GM21390 (cell line): ENCODE measurements around the gene SMC3.
"Not testable (repeated sequence)": the region's sequence is repeated elsewhere in the genome, so short reads cannot be mapped to it uniquely, and the experiment has no call there.

ENCODE experiments used
- ATAC-seq: cut with Tn5 transposase; IDR thresholded peaks from one replicate; pipeline ENCODE4 v1.9.1; 2021; ENCODE audit not compliant: unreplicated experiment

SMC3 gene

GRCh38 chr10:110620398-110620719 lies 52.9 kb downstream of the SMC3 start:
- ATAC-seq, result no peak

- not testable (repeated sequence) for ATAC-seq
Measured at GRCh38 chr10:110623316-110623715, 55.8 kb downstream of the SMC3 start.

- no peak for ATAC-seq
Measured at GRCh38 chr10:110625356-110625894, 57.9 kb downstream of the SMC3 start.

- ATAC-seq, result no peak
Measured at GRCh38 chr10:110625951-110626855, 58.7 kb downstream of the SMC3 start.

- ATAC-seq, result no peak
Measured at GRCh38 chr10:110628161-110628560, 60.7 kb downstream of the SMC3 start.

GRCh38 chr10:110629680-110630191 lies 62.2 kb downstream of the SMC3 start:
- no peak for ATAC-seq

GRCh38 chr10:110631934-110632333 lies 64.4 kb downstream of the SMC3 start:
- ATAC-seq, result no peak

- ATAC-seq, result no peak
Measured at GRCh38 chr10:110632591-110633215, 65.2 kb downstream of the SMC3 start.

- no peak for ATAC-seq
Measured at GRCh38 chr10:110634527-110635209, 67.2 kb downstream of the SMC3 start.

- ATAC-seq, result no peak
Measured at GRCh38 chr10:110636572-110636931, 69.1 kb downstream of the SMC3 start.

- no peak for ATAC-seq
Measured at GRCh38 chr10:110636932-110637557, 69.5 kb downstream of the SMC3 start.

- no peak for ATAC-seq
Measured at GRCh38 chr10:110637558-110638053, 70.1 kb downstream of the SMC3 start.

- no peak for ATAC-seq
Measured at GRCh38 chr10:110638319-110638718, 70.8 kb downstream of the SMC3 start.

- ATAC-seq, result not testable (repeated sequence)
Measured at GRCh38 chr10:110639046-110639445, 71.6 kb downstream of the SMC3 start.

- ATAC-seq, result not testable (repeated sequence)
Measured at GRCh38 chr10:110639858-110640257, 72.4 kb downstream of the SMC3 start.

GRCh38 chr10:110641256-110641655 lies 73.8 kb downstream of the SMC3 start:
- ATAC-seq, result no peak

- no peak for ATAC-seq
Measured at GRCh38 chr10:110642204-110643034, 74.9 kb downstream of the SMC3 start.

GRCh38 chr10:110643035-110643652 lies 75.6 kb downstream of the SMC3 start:
- no peak for ATAC-seq
